ENCODE measurements around the gene HADH. TPM values are rescaled to one million over a fixed set of nuclear protein-coding genes. Genes with fewer than 3 reads are reported as not detected.
"Not testable (repeated sequence)": the region's sequence is repeated elsewhere in the genome, so short reads cannot be mapped to it uniquely, and the experiment has no call there.

The HADH gene
- total RNA-seq, 1 donor from 2014 or later: 71.0 TPM

- Mint-ChIP-seq H3K4me3 (no peak overlapping the region), H3K9me3 (peaks cover 8% of the 10 kb centered on the region), H3K36me3 (ENCODE audit: low read depth) (peaks cover 35% of the 10 kb centered on the region), H3K4me1 (peaks cover 15% of the 10 kb centered on the region), H3K27ac (ENCODE audit: unreplicated experiment) (no peak overlapping the region), H3K27me3 (ENCODE audit: low read depth) (no peaks in the 10 kb centered on the region)
- TF ChIP-seq CTCF (conservative IDR thresholded peaks at IDR 0.05): no peak
- no peak for DNase-seq (ENCODE audit: low read depth, low spot score)
Measured at GRCh38 chr4:108005807-108006206, 16.1 kb downstream of the HADH start.

- no peak for TF ChIP-seq CTCF (conservative IDR thresholded peaks at IDR 0.05)
- H3K36me3 Mint-ChIP-seq (ENCODE audit: low read depth): peaks cover 36% of the 10 kb centered on the region
- H3K4me1 Mint-ChIP-seq: peaks cover 15% of the 10 kb centered on the region
- no peak overlapping the region for H3K4me3 Mint-ChIP-seq
- H3K27me3 Mint-ChIP-seq (ENCODE audit: low read depth): no peaks in the 10 kb centered on the region
- DNase-seq (ENCODE audit: low read depth, low spot score): no peak
- H3K27ac Mint-ChIP-seq (ENCODE audit: unreplicated experiment): no peak overlapping the region
- peaks cover 5% of the 10 kb centered on the region for H3K9me3 Mint-ChIP-seq
Measured at GRCh38 chr4:108006361-108006760, 16.7 kb downstream of the HADH start.

GRCh38 chr4:108007984-108008383, 18.3 kb downstream of the HADH start:
- no peak for TF ChIP-seq CTCF (conservative IDR thresholded peaks at IDR 0.05)
- peaks cover 2% of the 10 kb centered on the region for H3K9me3 Mint-ChIP-seq
- H3K27me3 Mint-ChIP-seq (ENCODE audit: low read depth): no peaks in the 10 kb centered on the region
- H3K4me3 Mint-ChIP-seq: no peak overlapping the region
- peaks cover 41% of the 10 kb centered on the region for H3K36me3 Mint-ChIP-seq (ENCODE audit: low read depth)
- DNase-seq (ENCODE audit: low read depth, low spot score): no peak
- no peak overlapping the region for H3K27ac Mint-ChIP-seq (ENCODE audit: unreplicated experiment)
- H3K4me1 Mint-ChIP-seq: peaks cover 15% of the 10 kb centered on the region

- Mint-ChIP-seq H3K4me1 (peaks cover 11% of the 10 kb centered on the region), H3K36me3 (ENCODE audit: low read depth) (peaks cover 41% of the 10 kb centered on the region), H3K4me3 (no peak overlapping the region), H3K27ac (ENCODE audit: unreplicated experiment) (no peak overlapping the region), H3K9me3 (peaks cover 2% of the 10 kb centered on the region), H3K27me3 (ENCODE audit: low read depth) (no peaks in the 10 kb centered on the region)
- DNase-seq (ENCODE audit: low read depth, low spot score): no peak
- TF ChIP-seq CTCF (conservative IDR thresholded peaks at IDR 0.05): no peak
Measured at GRCh38 chr4:108008721-108009120, 19.0 kb downstream of the HADH start.

GRCh38 chr4:108010167-108010566, 20.5 kb downstream of the HADH start:
- no peak for DNase-seq (ENCODE audit: low read depth, low spot score)
- Mint-ChIP-seq H3K27ac (ENCODE audit: unreplicated experiment) (no peak overlapping the region), H3K9me3 (peaks cover 2% of the 10 kb centered on the region), H3K36me3 (ENCODE audit: low read depth) (peaks cover 41% of the 10 kb centered on the region), H3K27me3 (ENCODE audit: low read depth) (no peaks in the 10 kb centered on the region), H3K4me1 (peaks cover 6% of the 10 kb centered on the region), H3K4me3 (no peak overlapping the region)
- TF ChIP-seq CTCF (conservative IDR thresholded peaks at IDR 0.05): no peak

GRCh38 chr4:108012382-108012781, 22.7 kb downstream of the HADH start:
- peaks cover 40% of the 10 kb centered on the region for H3K36me3 Mint-ChIP-seq (ENCODE audit: low read depth)
- H3K27ac Mint-ChIP-seq (ENCODE audit: unreplicated experiment); H3K4me1 Mint-ChIP-seq: not testable (repeated sequence)

More at GRCh38 chr4:108012382-108012781, 22.7 kb downstream of the HADH start:
- not testable (repeated sequence) for H3K9me3 Mint-ChIP-seq; H3K27me3 Mint-ChIP-seq (ENCODE audit: low read depth); H3K4me3 Mint-ChIP-seq; DNase-seq (ENCODE audit: low read depth, low spot score)
